Sigmoid colon (tissue), 4 donors: Measurements from ENCODE around the gene ZCCHC10.

Experiments
- CTCF ChIP-seq, 4 experiments: fragments of 450-650 bp in 3 of 4; fragments of 200-600 bp in 1 of 4; IDR thresholded peaks; one replicate each; pipeline ENCODE4 v1.5.1; 2016 to 2019; ENCODE audit warnings: antibody characterized with exemption in 4 of 4, mild to moderate bottlenecking in 3 of 4, moderate library complexity in 2 of 4
- POLR2A ChIP-seq, 2 donors: fragments of 450-650 bp; IDR thresholded peaks; one replicate each; pipeline ENCODE4 v1.6.1; 2016; ENCODE audit warnings: antibody characterized with exemption in 2 of 2, mild to moderate bottlenecking in 2 of 2, moderate library complexity in 2 of 2
- POLR2AphosphoS5 ChIP-seq, 4 donors: sonication (generic); formaldehyde crosslinking; IDR thresholded peaks; one replicate each; pipeline ENCODE4 v1.6.1; 2017; ENCODE audit warnings: antibody characterized with exemption in 4 of 4

GRCh38 chr5:133049726-133050048 is 23.3 kb upstream of the ZCCHC10 start:
- no peak for TF ChIP-seq POLR2AphosphoS5 (IDR thresholded peaks at IDR 0.05)
- no peak for TF ChIP-seq CTCF (IDR thresholded peaks at IDR 0.05)
- no peak for TF ChIP-seq POLR2A (IDR thresholded peaks at IDR 0.05)
